ENCODE results near the gene RHBDL3. TPM values are rescaled to one million over a fixed set of nuclear protein-coding genes. Genes with fewer than 3 reads are reported as not detected.

The RHBDL3 gene
- total RNA-seq, 1 experiment from 2014 or later, result not detected

DNA sequence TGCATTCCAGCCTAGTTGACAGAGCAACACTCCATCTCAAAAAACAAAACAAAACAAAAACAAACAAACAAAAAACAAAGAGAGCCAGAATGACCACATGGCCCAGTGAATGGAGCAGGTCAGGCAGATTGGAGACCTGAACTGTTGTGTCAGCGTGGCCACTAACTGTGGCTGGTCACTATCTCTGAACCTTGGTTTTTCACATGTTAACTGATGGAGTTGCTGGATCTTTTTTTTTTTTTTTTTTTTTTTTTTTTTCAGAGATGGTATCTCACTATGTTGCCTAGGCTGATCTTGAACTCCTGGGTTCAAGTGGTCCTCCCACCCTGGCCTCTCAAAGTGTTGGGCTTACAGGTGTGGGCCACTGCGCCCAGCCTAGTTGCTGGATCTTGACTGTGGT is 31.8 kb downstream of the RHBDL3 start:
- BruUV-seq (replicated peaks), result no TSS peak
- H3K4me1 ChIP-seq (replicated peaks; ENCODE audit: insufficient read depth), result no peaks in the 10 kb centered on the region
- no peaks in the 10 kb centered on the region for H3K9me3 ChIP-seq (ENCODE audit: insufficient read depth, low read depth)
- H3F3A ChIP-seq (ENCODE audit: insufficient read depth, low read depth), result no peaks in the 10 kb centered on the region
- no peak overlapping the region for H2AFZ ChIP-seq
- no peaks in the 10 kb centered on the region for H3K36me3 ChIP-seq (ENCODE audit: low read depth)
- intact Hi-C loops (cut with micrococcal nuclease; ENCODE audit: unreplicated experiment), result no loop called here
- H3K27me3 ChIP-seq (ENCODE audit: insufficient read depth, low read depth), result 0 out of 2 replicates have a peak, but pooled peaks cover 6% of the 10 kb centered on the region
- H4K20me1 ChIP-seq (ENCODE audit: insufficient read depth), result no peaks in the 10 kb centered on the region
- no peaks in the 10 kb centered on the region for H3K9me2 ChIP-seq (ENCODE audit: insufficient read depth)
- CTCF ChIA-PET, result interaction anchor here (0.6 kb wide), 1 partner anchor 178 kb away, joined by 5 read pairs; no protein-coding TSS in a partner anchor
- H3K79me2 ChIP-seq (ENCODE audit: low read depth), result no peaks in the 10 kb centered on the region
- DNase-seq, result no peak
- no peak overlapping the region for H3K4me3 ChIP-seq
- H3K4me2 ChIP-seq, result no peak overlapping the region
- TF ChIP-seq EZH2 (IDR thresholded peaks at IDR 0.05; ENCODE audit: low read depth), result no peak
- TF ChIP-seq, protein P1, sequence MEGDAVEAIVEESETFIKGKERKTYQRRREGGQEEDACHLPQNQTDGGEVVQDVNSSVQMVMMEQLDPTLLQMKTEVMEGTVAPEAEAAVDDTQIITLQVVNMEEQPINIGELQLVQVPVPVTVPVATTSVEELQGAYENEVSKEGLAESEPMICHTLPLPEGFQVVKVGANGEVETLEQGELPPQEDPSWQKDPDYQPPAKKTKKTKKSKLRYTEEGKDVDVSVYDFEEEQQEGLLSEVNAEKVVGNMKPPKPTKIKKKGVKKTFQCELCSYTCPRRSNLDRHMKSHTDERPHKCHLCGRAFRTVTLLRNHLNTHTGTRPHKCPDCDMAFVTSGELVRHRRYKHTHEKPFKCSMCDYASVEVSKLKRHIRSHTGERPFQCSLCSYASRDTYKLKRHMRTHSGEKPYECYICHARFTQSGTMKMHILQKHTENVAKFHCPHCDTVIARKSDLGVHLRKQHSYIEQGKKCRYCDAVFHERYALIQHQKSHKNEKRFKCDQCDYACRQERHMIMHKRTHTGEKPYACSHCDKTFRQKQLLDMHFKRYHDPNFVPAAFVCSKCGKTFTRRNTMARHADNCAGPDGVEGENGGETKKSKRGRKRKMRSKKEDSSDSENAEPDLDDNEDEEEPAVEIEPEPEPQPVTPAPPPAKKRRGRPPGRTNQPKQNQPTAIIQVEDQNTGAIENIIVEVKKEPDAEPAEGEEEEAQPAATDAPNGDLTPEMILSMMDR (conservative IDR thresholded peaks at IDR 0.05), result no peak
- POLR2A ChIA-PET (ENCODE audit: unreplicated experiment), result no interaction called here
- H3K27ac ChIP-seq, result no peak overlapping the region

DNA sequence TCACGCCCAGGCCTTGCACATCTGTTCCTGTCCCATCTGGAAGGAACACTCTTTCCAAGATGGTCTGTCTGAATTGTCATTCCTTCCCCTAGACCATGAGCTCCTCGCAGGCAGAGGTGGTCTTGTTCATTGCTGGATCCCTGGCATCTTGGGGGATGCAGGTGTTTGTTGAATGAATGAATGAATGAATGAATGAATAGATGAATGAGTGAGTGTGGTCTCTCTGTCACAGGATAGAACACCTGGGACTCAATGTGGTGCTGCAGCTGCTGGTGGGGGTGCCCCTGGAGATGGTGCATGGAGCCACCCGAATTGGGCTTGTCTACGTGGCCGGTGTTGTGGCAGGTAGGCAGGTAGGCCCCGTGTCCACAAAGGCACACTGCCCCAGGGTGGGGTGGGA is 32.2 kb downstream of the RHBDL3 start:
- no peaks in the 10 kb centered on the region for H3K79me2 ChIP-seq (ENCODE audit: low read depth)
- H3K4me2 ChIP-seq, result no peak overlapping the region
- TF ChIP-seq, protein P1 (conservative IDR thresholded peaks at IDR 0.05), result no peak
- TF ChIP-seq EZH2 (IDR thresholded peaks at IDR 0.05; ENCODE audit: low read depth), result no peak
- no peaks in the 10 kb centered on the region for H3K36me3 ChIP-seq (ENCODE audit: low read depth)
- no peaks in the 10 kb centered on the region for H3K4me1 ChIP-seq (replicated peaks; ENCODE audit: insufficient read depth)
- H3K27ac ChIP-seq, result no peak overlapping the region
- POLR2A ChIA-PET (ENCODE audit: unreplicated experiment), result no interaction called here
- CTCF ChIA-PET, result interaction anchor here (0.6 kb wide), 1 partner anchor 178 kb away, joined by 5 read pairs; no protein-coding TSS in a partner anchor
- H3F3A ChIP-seq (ENCODE audit: insufficient read depth, low read depth), result no peaks in the 10 kb centered on the region
- intact Hi-C loops (cut with micrococcal nuclease; ENCODE audit: unreplicated experiment), result no loop called here
- H3K9me2 ChIP-seq (ENCODE audit: insufficient read depth), result no peaks in the 10 kb centered on the region
- no peak overlapping the region for H3K4me3 ChIP-seq
- H4K20me1 ChIP-seq (ENCODE audit: insufficient read depth), result no peaks in the 10 kb centered on the region
- no peak for DNase-seq
- no TSS peak for BruUV-seq (replicated peaks)
- H3K27me3 ChIP-seq (ENCODE audit: insufficient read depth, low read depth), result 0 out of 2 replicates have a peak, but pooled peaks cover 6% of the 10 kb centered on the region
- no peak overlapping the region for H2AFZ ChIP-seq
- no peaks in the 10 kb centered on the region for H3K9me3 ChIP-seq (ENCODE audit: insufficient read depth, low read depth)

DNA sequence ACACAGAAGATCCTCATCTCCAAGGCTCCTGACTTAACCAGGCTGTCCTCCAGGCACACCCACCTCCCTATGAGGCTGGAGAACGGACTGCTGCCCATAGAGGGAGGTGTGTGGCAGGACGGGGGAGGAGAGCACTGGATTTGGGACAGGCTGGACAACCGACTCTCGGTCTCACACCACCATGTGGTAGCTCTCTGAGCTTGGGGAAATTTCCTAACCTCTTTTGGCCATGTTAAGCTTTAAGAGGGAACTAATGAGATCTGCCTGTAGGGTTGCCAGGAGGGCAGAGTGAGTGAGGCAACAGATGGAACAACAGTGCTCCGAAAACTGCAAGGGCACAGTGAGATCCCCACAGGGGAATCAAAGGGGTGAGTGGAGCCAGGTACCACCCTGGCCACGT is 32.7 kb downstream of the RHBDL3 start:
- H4K20me1 ChIP-seq (ENCODE audit: insufficient read depth), result no peaks in the 10 kb centered on the region
- no peaks in the 10 kb centered on the region for H3K9me3 ChIP-seq (ENCODE audit: insufficient read depth, low read depth)
- 0 out of 2 replicates have a peak, but pooled peaks cover 6% of the 10 kb centered on the region for H3K27me3 ChIP-seq (ENCODE audit: insufficient read depth, low read depth)
- POLR2A ChIA-PET (ENCODE audit: unreplicated experiment), result no interaction called here
- H3K4me2 ChIP-seq, result no peak overlapping the region
- H3K4me3 ChIP-seq, result no peak overlapping the region
- H2AFZ ChIP-seq, result no peak overlapping the region
- H3K79me2 ChIP-seq (ENCODE audit: low read depth), result no peaks in the 10 kb centered on the region
- CTCF ChIA-PET, result no interaction called here
- no peak for DNase-seq
- no peaks in the 10 kb centered on the region for H3K9me2 ChIP-seq (ENCODE audit: insufficient read depth)
- intact Hi-C loops (cut with micrococcal nuclease; ENCODE audit: unreplicated experiment), result no loop called here
- no peak for TF ChIP-seq EZH2 (IDR thresholded peaks at IDR 0.05; ENCODE audit: low read depth)
- TF ChIP-seq, protein P1 (conservative IDR thresholded peaks at IDR 0.05), result no peak
- H3K36me3 ChIP-seq (ENCODE audit: low read depth), result no peaks in the 10 kb centered on the region
- no TSS peak for BruUV-seq (replicated peaks)
- H3K27ac ChIP-seq, result no peak overlapping the region
- H3K4me1 ChIP-seq (replicated peaks; ENCODE audit: insufficient read depth), result no peaks in the 10 kb centered on the region
- H3F3A ChIP-seq (ENCODE audit: insufficient read depth, low read depth), result no peaks in the 10 kb centered on the region

Data from PC-9 (cell line).